SK-N-MC (cell line): ENCODE measurements around the gene NUBP2.

Experiments
- EZH2 ChIP-seq: fragments of 200-600 bp; sonication (generic); IDR thresholded peaks from one replicate; pipeline ENCODE4 v1.6.1; 2017; ENCODE audit warnings: antibody characterized with exemption
- POLR2AphosphoS5 ChIP-seq: IDR thresholded peaks from 2 replicates; pipeline ENCODE4 v1.6.1; 2012; ENCODE audit warnings: mild to moderate bottlenecking, low read depth, low read length, borderline replicate concordance

DNA sequence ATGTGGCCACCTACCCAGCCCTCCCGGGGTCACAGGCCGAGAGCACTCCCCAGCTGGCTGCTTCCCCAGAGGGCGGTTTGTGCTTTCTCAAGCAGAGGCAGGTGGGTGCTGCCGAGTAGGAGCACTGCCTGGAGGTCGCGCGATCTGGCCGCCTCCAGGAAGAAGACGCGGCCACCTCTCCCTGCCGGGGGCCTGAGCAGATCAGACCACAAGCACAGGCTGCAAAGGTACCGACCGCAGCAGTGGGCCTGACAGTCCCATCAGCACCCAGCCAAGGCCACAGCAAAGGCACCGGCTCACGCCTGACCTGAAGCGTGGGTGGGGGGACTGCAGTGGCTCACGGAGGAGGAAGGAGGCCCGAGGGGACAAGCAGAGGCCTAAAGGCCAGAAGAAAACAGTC is 25.9 kb downstream of the NUBP2 start:
- TF ChIP-seq POLR2AphosphoS5 (no peak), EZH2 (no peak)
